Retinal pigment epithelial cell (primary cell): ENCODE results near the gene MBD5.
A peak's percentile ranks its signal among the peaks of the same experiment; 100 is the strongest.

ENCODE experiments used
- DNase-seq: peaks from one replicate; pipeline ENCODE4 v3.0.0-alpha.2; 2010; ENCODE audit warnings: low read depth
- H3K4me3 ChIP-seq: 2 replicates; pipeline ENCODE4 v1.5.1; 2011; ENCODE audit warnings: mild to moderate bottlenecking, low read length, control low read depth, moderate library complexity
- TF ChIP-seq, protein P1 (sequence below): conservative IDR thresholded peaks from 2 replicates; pipeline ENCODE4 v1.5.1; 2011; ENCODE audit warnings: low read depth, low read length, control low read depth, inconsistent platforms

Gene MBD5

DNA sequence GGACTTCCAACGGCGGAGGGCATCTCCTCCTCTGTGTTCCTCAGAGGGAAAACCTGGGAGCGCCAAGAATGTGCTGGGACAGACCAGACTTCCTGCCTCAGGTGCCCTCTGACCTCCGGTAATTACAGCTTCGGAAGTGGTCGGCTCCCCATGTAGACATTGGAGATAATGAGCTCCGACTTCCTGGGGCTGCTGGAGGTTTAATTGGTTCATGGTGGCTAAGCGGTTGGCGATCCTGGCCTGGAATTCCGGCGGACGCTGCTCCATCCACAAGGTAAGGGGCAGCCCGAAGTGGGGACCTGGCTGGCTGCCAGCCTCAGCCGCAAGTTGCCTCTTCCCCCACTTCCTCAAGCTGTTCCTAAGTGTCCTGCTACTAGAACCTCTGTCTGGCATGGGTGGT lies 540.5 kb downstream of the MBD5 start:
- TF ChIP-seq, protein P1, sequence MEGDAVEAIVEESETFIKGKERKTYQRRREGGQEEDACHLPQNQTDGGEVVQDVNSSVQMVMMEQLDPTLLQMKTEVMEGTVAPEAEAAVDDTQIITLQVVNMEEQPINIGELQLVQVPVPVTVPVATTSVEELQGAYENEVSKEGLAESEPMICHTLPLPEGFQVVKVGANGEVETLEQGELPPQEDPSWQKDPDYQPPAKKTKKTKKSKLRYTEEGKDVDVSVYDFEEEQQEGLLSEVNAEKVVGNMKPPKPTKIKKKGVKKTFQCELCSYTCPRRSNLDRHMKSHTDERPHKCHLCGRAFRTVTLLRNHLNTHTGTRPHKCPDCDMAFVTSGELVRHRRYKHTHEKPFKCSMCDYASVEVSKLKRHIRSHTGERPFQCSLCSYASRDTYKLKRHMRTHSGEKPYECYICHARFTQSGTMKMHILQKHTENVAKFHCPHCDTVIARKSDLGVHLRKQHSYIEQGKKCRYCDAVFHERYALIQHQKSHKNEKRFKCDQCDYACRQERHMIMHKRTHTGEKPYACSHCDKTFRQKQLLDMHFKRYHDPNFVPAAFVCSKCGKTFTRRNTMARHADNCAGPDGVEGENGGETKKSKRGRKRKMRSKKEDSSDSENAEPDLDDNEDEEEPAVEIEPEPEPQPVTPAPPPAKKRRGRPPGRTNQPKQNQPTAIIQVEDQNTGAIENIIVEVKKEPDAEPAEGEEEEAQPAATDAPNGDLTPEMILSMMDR = no peak
- no peak overlapping the region for H3K4me3 ChIP-seq
- no peak for DNase-seq

DNA sequence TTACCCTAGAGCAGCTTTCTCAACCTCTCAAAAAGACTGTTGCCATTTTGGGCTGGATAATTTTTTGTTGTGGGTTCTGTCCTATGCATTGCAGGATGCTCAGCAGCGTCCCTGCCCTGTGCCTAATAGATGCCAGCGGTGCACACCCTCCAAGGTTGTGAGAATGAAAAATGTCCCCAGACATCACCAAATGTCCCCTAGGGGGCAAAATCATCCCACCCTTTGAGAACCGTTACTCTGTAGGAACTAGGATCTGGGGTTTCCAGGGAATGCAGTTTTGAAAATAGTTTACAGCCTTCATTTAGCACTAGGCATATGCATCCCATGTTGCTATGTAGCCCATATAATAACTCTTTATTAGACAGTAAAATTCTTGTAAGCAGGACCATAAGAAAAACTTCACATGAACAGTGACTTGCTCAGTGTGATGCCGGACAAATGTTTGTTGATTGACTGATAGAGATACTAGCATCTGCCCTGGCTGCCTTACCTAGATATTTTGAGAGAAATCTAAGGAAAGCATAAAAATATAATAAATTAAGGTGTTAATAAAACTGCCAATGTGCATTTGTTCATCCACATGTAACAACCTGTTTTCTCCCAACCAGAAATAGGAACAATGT lies 544.5 kb downstream of the MBD5 start:
- no peak overlapping the region for H3K4me3 ChIP-seq
- DNase-seq = no peak
- TF ChIP-seq, protein P1 = peak; percentile 41
